ENCODE data around the gene LRRC63. TPM values are rescaled to one million over a fixed set of nuclear protein-coding genes. Genes with fewer than 3 reads are reported as not detected.
A peak's percentile ranks its signal among the peaks of the same experiment; 100 is the strongest.

Gene LRRC63
- total and polyA plus RNA-seq, 10 donors, result 0.04 to 1.3 (median 0.62) TPM

DNA sequence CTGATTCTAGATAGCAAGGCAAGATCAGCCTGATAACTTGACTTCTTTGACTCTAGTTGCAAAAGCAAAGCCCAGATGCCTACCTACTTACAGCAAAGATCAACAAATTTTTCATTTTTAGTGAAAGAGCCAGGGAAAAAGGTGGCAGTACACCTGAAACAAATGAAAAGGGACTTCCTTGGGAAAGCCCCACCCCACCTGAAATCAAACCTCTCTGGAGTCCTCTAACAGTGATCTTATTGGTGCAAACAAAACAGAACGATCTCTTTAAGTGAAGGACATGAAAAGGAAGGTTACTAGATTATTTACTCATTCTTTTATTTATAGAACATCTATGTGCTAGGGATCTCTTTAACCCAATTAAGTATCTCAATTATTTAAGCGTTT lies 29.2 kb upstream of the LRRC63 start:
- peak overlapping the region in 5 of 8 donors; percentile 49 to 76 (median 50) for H3K4me3 ChIP-seq
- TF ChIP-seq POLR2AphosphoS5 (IDR thresholded peaks at IDR 0.05), result no peak
- TF ChIP-seq, protein P1, sequence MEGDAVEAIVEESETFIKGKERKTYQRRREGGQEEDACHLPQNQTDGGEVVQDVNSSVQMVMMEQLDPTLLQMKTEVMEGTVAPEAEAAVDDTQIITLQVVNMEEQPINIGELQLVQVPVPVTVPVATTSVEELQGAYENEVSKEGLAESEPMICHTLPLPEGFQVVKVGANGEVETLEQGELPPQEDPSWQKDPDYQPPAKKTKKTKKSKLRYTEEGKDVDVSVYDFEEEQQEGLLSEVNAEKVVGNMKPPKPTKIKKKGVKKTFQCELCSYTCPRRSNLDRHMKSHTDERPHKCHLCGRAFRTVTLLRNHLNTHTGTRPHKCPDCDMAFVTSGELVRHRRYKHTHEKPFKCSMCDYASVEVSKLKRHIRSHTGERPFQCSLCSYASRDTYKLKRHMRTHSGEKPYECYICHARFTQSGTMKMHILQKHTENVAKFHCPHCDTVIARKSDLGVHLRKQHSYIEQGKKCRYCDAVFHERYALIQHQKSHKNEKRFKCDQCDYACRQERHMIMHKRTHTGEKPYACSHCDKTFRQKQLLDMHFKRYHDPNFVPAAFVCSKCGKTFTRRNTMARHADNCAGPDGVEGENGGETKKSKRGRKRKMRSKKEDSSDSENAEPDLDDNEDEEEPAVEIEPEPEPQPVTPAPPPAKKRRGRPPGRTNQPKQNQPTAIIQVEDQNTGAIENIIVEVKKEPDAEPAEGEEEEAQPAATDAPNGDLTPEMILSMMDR (IDR thresholded peaks at IDR 0.05 in 8 of 11, conservative IDR thresholded peaks at IDR 0.05 in 3 of 11), result no peak
- TF ChIP-seq POLR2A (IDR thresholded peaks at IDR 0.05), result no peak

DNA sequence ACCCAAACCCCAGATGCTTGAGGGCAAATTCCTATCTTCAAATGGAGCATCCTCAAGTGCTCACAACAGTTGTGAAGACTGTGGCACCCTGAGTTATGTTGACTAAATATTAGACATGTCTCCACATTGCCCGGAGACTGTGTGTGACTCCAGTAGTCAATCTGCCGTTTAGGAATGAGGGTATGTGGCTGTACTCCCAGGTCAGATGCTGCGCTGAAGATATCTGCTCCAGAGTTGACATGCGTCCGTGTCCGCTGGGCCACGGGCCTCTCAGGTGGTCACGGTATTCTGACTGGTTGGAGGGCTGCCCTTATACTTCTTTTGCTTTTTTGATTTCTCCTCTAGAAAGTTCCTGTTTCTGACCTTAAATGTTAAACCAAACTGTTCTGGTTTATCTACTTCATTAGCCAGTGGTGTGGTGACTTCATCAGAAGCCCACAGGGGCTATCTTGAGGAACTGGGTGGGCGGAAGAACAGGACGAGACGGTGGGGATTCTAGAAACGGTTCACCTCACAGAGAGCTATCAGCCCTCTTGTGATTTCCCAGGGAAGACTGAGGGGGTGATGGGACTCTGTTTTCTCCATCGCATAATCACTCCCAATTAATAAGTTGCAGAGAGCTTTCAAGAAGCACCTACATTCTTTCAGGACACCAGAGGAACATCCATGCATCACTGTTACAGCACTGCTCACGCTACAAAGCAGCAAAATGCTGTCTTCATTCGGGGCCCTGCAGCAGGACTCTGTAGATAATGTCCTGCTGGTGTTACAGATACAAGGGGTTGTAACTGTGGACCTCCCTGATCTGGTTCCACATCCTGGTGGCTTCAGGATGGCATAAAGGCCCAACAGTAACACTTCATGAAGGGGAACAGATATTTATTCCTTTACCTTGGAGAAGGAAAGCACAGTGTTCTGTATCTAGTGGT lies 28.4 kb upstream of the LRRC63 start:
- Histone ChIP-seq H3K27me3 (replicated peaks in 1 of 7) (no peaks in the 10 kb centered on the region), H3K9me3 (no peaks in the 10 kb centered on the region), H3K36me3 (no peaks in the 10 kb centered on the region), H3K4me3 (peak overlapping the region in 1 of 8 donors; percentile 76), H3K27ac (peak overlapping the region; percentile 74 to 94 (median 90)), H3K4me1 (peaks cover 7 to 45% (median 38%) of the 10 kb centered on the region in 6 donors)
- 44 to 61% (median 51%) methylated on average over 15 of the region's 15 CpGs for WGBS, 5 donors
- DNase-seq, result peak; percentile 80
- intact Hi-C loops (cut with DNase I; ENCODE audit: low total_unique reads), result no loop called here
- TF ChIP-seq POLR2AphosphoS5 (IDR thresholded peaks at IDR 0.05) (peak in 1 of 3 donors; percentile 24), POLR2A (IDR thresholded peaks at IDR 0.05) (no peak)

More for the DNA sequence above, 29.2 kb upstream of the LRRC63 start:
- no peak for DNase-seq
- H3K36me3 ChIP-seq, result peaks cover 0 to 2% (median 0%) of the 10 kb centered on the region in 6 donors
- H3K27ac ChIP-seq, result peak overlapping the region; percentile 74 to 94 (median 90)
- H3K27me3 ChIP-seq (replicated peaks in 1 of 7), result no peaks in the 10 kb centered on the region
- H3K9me3 ChIP-seq, result no peaks in the 10 kb centered on the region
- peaks cover 7 to 53% (median 44%) of the 10 kb centered on the region in 6 donors for H3K4me1 ChIP-seq
- WGBS, 5 donors, result 28 to 44% (median 35%) methylated on average over 2 of the region's 2 CpGs
- intact Hi-C loops (cut with DNase I; ENCODE audit: low total_unique reads), result no loop called here

DNA sequence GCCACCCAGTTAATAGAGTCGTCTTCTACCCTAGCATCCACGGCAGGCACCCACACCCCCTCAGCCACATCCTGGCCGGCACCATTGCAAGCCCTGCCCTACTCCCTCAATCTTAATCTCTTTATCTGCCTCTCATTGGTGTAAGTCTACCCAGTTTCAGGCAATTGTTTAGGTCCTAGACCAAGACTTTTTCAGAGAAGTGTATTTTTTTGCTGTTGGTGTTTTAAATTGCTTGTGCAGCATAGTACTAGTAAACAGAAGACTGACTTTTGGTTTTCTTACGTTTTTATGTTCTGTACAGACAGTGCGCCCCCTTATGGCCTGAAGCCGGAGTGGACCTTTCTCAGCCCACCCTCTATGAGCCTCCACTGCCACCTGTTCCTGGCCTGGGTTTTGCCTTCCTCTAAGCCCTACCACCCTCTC lies 27.4 kb upstream of the LRRC63 start:
- Histone ChIP-seq H3K4me3 (peak overlapping the region in 2 of 8 donors; percentile 16 to 76), H3K27ac (peak overlapping the region; percentile 51 to 94 (median 90)), H3K36me3 (no peaks in the 10 kb centered on the region), H3K27me3 (replicated peaks in 1 of 7) (no peaks in the 10 kb centered on the region), H3K4me1 (peaks cover 7 to 35% (median 29%) of the 10 kb centered on the region in 6 donors), H3K9me3 (no peaks in the 10 kb centered on the region)
- WGBS, 5 donors, result 12 to 23% (median 17%) methylated on average over 6 of the region's 6 CpGs
- DNase-seq, result peak; percentile 90
- TF ChIP-seq POLR2AphosphoS5 (IDR thresholded peaks at IDR 0.05) (peak in 1 of 3 donors; percentile 46), POLR2A (IDR thresholded peaks at IDR 0.05) (no peak)
- TF ChIP-seq, protein P1 (IDR thresholded peaks at IDR 0.05 in 8 of 11, conservative IDR thresholded peaks at IDR 0.05 in 3 of 11), result peak; percentile 55 to 81 (median 77)
- intact Hi-C loops (cut with DNase I; ENCODE audit: low total_unique reads), result no loop called here

DNA sequence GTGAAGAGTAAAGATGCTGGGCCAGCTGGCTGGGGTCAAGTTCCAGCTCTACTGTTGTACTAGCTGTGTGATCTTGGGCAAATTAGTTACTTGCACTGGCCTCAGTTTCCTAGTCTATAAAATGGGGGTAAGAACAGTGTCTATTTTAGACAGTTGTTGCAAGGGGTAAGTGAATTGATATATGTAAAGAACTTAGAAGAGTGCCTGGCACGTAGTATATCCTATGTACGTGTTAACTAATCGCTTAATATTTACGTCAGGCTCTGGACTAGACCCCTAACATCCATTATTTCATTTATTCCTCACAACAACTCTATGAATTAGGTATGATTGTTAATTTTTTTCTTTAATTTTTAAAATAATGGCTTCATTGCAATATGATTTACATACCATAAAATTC lies 26.1 kb upstream of the LRRC63 start:
- Histone ChIP-seq H3K36me3 (no peaks in the 10 kb centered on the region), H3K27ac (peak overlapping the region in 2 of 8 donors; percentile 92 to 94), H3K4me3 (no peak overlapping the region), H3K27me3 (replicated peaks in 1 of 7) (no peaks in the 10 kb centered on the region), H3K9me3 (no peaks in the 10 kb centered on the region), H3K4me1 (peaks cover 7 to 33% (median 29%) of the 10 kb centered on the region in 6 donors)
- no peak for DNase-seq
- WGBS, 5 donors, result 88 to 97% (median 89%) methylated on average over 4 of the region's 4 CpGs
- intact Hi-C loops (cut with DNase I; ENCODE audit: low total_unique reads), result no loop called here
- TF ChIP-seq POLR2A (IDR thresholded peaks at IDR 0.05) (no peak), POLR2AphosphoS5 (IDR thresholded peaks at IDR 0.05) (no peak)
- TF ChIP-seq, protein P1 (IDR thresholded peaks at IDR 0.05 in 8 of 11, conservative IDR thresholded peaks at IDR 0.05 in 3 of 11), result no peak
